NCI-H146 (cell line): ENCODE data around the gene PTPRT.

Experiments
- DNase-seq: peaks from one replicate; lab custom pipeline; 2025; lab: John Stamatoyannopoulos, UW

PTPRT gene

GRCh38 chr20:43022568-43022967 lies 167.1 kb downstream of the PTPRT start:
- no peak for DNase-seq

- DNase-seq: no peak
Measured at GRCh38 chr20:43022081-43022480, 167.6 kb downstream of the PTPRT start.

GRCh38 chr20:43017241-43018030 lies 172.3 kb downstream of the PTPRT start:
- DNase-seq: no peak

- no peak for DNase-seq
Measured at GRCh38 chr20:43016257-43016656, 173.4 kb downstream of the PTPRT start.

GRCh38 chr20:43015566-43015965 lies 174.1 kb downstream of the PTPRT start:
- DNase-seq: no peak

GRCh38 chr20:43014206-43014605 lies 175.5 kb downstream of the PTPRT start:
- DNase-seq: no peak

GRCh38 chr20:43011491-43011890 lies 178.2 kb downstream of the PTPRT start:
- DNase-seq: no peak

- no peak for DNase-seq
Measured at GRCh38 chr20:43009532-43009931, 180.2 kb downstream of the PTPRT start.

- DNase-seq: no peak
Measured at GRCh38 chr20:43007525-43007924, 182.2 kb downstream of the PTPRT start.

- DNase-seq: no peak
Measured at GRCh38 chr20:43006651-43007375, 182.9 kb downstream of the PTPRT start.

GRCh38 chr20:43003318-43003944 lies 186.3 kb downstream of the PTPRT start:
- DNase-seq: no peak

- no peak for DNase-seq
Measured at GRCh38 chr20:42996141-42996540, 193.6 kb downstream of the PTPRT start.

- DNase-seq: no peak
Measured at GRCh38 chr20:42988319-42988718, 201.4 kb downstream of the PTPRT start.

- DNase-seq: no peak
Measured at GRCh38 chr20:42987376-42988114, 202.2 kb downstream of the PTPRT start.

- no peak for DNase-seq
Measured at GRCh38 chr20:42986143-42986773, 203.4 kb downstream of the PTPRT start.

- no peak for DNase-seq
Measured at GRCh38 chr20:42985628-42986027, 204.1 kb downstream of the PTPRT start.

GRCh38 chr20:42982218-42982617 lies 207.5 kb downstream of the PTPRT start:
- DNase-seq: no peak

GRCh38 chr20:42981253-42981652 lies 208.5 kb downstream of the PTPRT start:
- no peak for DNase-seq

GRCh38 chr20:42979720-42980119 lies 210.0 kb downstream of the PTPRT start:
- DNase-seq: no peak

- no peak for DNase-seq
Measured at GRCh38 chr20:42978184-42978974, 211.3 kb downstream of the PTPRT start.

- no peak for DNase-seq
Measured at GRCh38 chr20:42975974-42976373, 213.7 kb downstream of the PTPRT start.
